ENCODE data around the gene ATP6V0A4.

The ATP6V0A4 gene

GRCh38 chr7:138657854-138658386 is 140.1 kb downstream of the ATP6V0A4 start:
- Histone ChIP-seq H3K9ac (ENCODE audit: low read length) (no peak overlapping the region), H3K27me3 (ENCODE audit: insufficient read depth, low read length, poor library complexity) (no peaks in the 10 kb centered on the region), H2BK120ac (ENCODE audit: low read depth, low read length) (no peak overlapping the region), H2AK5ac (ENCODE audit: low read length) (no peak overlapping the region), H3K4ac (ENCODE audit: low read depth, low read length) (no peak overlapping the region), H3K4me3 (ENCODE audit: low read length) (no peak overlapping the region), H3K27ac (ENCODE audit: low read depth, low read length) (no peak overlapping the region), H3K79me2 (ENCODE audit: control insufficient read depth, insufficient read depth, low read length) (no peaks in the 10 kb centered on the region), H4K8ac (ENCODE audit: low read depth, low read length) (no peak overlapping the region), H3K56ac (ENCODE audit: low read length) (no peak overlapping the region), H2BK15ac (replicated peaks; ENCODE audit: low read depth) (no peak overlapping the region), H3K36me3 (ENCODE audit: control insufficient read depth, insufficient read depth, low read length) (no peaks in the 10 kb centered on the region), H3K79me1 (ENCODE audit: low read length) (no peaks in the 10 kb centered on the region), H2BK5ac (ENCODE audit: low read length) (no peak overlapping the region), H3K23ac (ENCODE audit: low read length) (no peak overlapping the region), H3K4me2 (ENCODE audit: low read length) (no peak overlapping the region), H3K4me1 (ENCODE audit: control insufficient read depth, low read depth, low read length) (no peaks in the 10 kb centered on the region), H4K5ac (ENCODE audit: low read length) (no peak overlapping the region), H3K18ac (ENCODE audit: low read length) (no peak overlapping the region)
- peak; percentile 86 for DNase-seq
- no CpG with 5 or more reads among the region's 4 CpGs for WGBS (ENCODE audit: extremely low coverage, insufficient coverage, low lambda C conversion rate)

- H3K27me3 ChIP-seq (ENCODE audit: insufficient read depth, low read length, poor library complexity), result no peaks in the 10 kb centered on the region
- H2BK15ac ChIP-seq (replicated peaks; ENCODE audit: low read depth), result no peak overlapping the region
- no peak overlapping the region for H3K9ac ChIP-seq (ENCODE audit: low read length)
- no peaks in the 10 kb centered on the region for H3K36me3 ChIP-seq (ENCODE audit: control insufficient read depth, insufficient read depth, low read length)
- H2BK5ac ChIP-seq (ENCODE audit: low read length), result no peak overlapping the region
- no peak for DNase-seq
- H3K4me3 ChIP-seq (ENCODE audit: low read length), result no peak overlapping the region
- H2BK120ac ChIP-seq (ENCODE audit: low read depth, low read length), result no peak overlapping the region
- no peaks in the 10 kb centered on the region for H3K4me1 ChIP-seq (ENCODE audit: control insufficient read depth, low read depth, low read length)
- H2AK5ac ChIP-seq (ENCODE audit: low read length), result no peak overlapping the region
- H4K5ac ChIP-seq (ENCODE audit: low read length), result no peak overlapping the region
- no peak overlapping the region for H3K4me2 ChIP-seq (ENCODE audit: low read length)
- WGBS (ENCODE audit: extremely low coverage, insufficient coverage, low lambda C conversion rate), result no CpG with 5 or more reads among the region's 2 CpGs
- H4K8ac ChIP-seq (ENCODE audit: low read depth, low read length), result no peak overlapping the region
- no peaks in the 10 kb centered on the region for H3K79me1 ChIP-seq (ENCODE audit: low read length)
- no peak overlapping the region for H3K18ac ChIP-seq (ENCODE audit: low read length)
- H3K27ac ChIP-seq (ENCODE audit: low read depth, low read length), result no peak overlapping the region
- H3K23ac ChIP-seq (ENCODE audit: low read length), result no peak overlapping the region
- H3K4ac ChIP-seq (ENCODE audit: low read depth, low read length), result no peak overlapping the region
- H3K79me2 ChIP-seq (ENCODE audit: control insufficient read depth, insufficient read depth, low read length), result no peaks in the 10 kb centered on the region
- H3K56ac ChIP-seq (ENCODE audit: low read length), result no peak overlapping the region
These were observed 141.0 kb downstream of the ATP6V0A4 start for GRCh38 chr7:138656952-138657351.

Data from mesendoderm (in vitro differentiated cells).